Activated CD4-positive, alpha-beta T cell treated with anti-CD3 and anti-CD28 coated beads for 1 hour (primary cell): ENCODE data around the gene ZBTB7A.

Experiments used
- DNase-seq: peaks from one replicate; pipeline ENCODE4 v3.0.0-alpha.2; 2020

The ZBTB7A gene

GRCh38 chr19:4093643-4094175, 27.0 kb upstream of the ZBTB7A start:
- no peak for DNase-seq

GRCh38 chr19:4090356-4091220, 23.9 kb upstream of the ZBTB7A start:
- no peak for DNase-seq

GRCh38 chr19:4089946-4090345, 23.2 kb upstream of the ZBTB7A start:
- no peak for DNase-seq

- DNase-seq: no peak
Observed at GRCh38 chr19:4089400-4089908, 22.8 kb upstream of the ZBTB7A start.

GRCh38 chr19:4088975-4089374, 22.3 kb upstream of the ZBTB7A start:
- no peak for DNase-seq

- DNase-seq: no peak
Observed at GRCh38 chr19:4087787-4088679, 21.3 kb upstream of the ZBTB7A start.

- no peak for DNase-seq
Observed at GRCh38 chr19:4086411-4086867, 19.7 kb upstream of the ZBTB7A start.

GRCh38 chr19:4084547-4084877, 17.8 kb upstream of the ZBTB7A start:
- DNase-seq: no peak

GRCh38 chr19:4083677-4084546, 17.2 kb upstream of the ZBTB7A start:
- DNase-seq: no peak

- DNase-seq: no peak
Observed at GRCh38 chr19:4082172-4082571, 15.5 kb upstream of the ZBTB7A start.

- no peak for DNase-seq
Observed at GRCh38 chr19:4081441-4082129, 14.9 kb upstream of the ZBTB7A start.

GRCh38 chr19:4080473-4080872, 13.8 kb upstream of the ZBTB7A start:
- no peak for DNase-seq

GRCh38 chr19:4077800-4078684, 11.3 kb upstream of the ZBTB7A start:
- no peak for DNase-seq

GRCh38 chr19:4077007-4077374, 10.3 kb upstream of the ZBTB7A start:
- DNase-seq: no peak

GRCh38 chr19:4075373-4075772, 8.7 kb upstream of the ZBTB7A start:
- no peak for DNase-seq

- no peak for DNase-seq
Observed at GRCh38 chr19:4071610-4072009, 4.9 kb upstream of the ZBTB7A start.

- no peak for DNase-seq
Observed at GRCh38 chr19:4069331-4069959, 2.7 kb upstream of the ZBTB7A start.

GRCh38 chr19:4068047-4068966, 1.6 kb upstream of the ZBTB7A start:
- no peak for DNase-seq

- DNase-seq: no peak
Observed at GRCh38 chr19:4067396-4068046, 822 bp upstream of the ZBTB7A start.
